H1 (cell line): ENCODE results near the gene MDFI. TPM values are rescaled to one million over a fixed set of nuclear protein-coding genes. Genes with fewer than 3 reads are reported as not detected.

Source experiments
- CTCF ChIP-seq, 3 experiments: IDR thresholded peaks; 1 replicate in 2 of 3; 2 replicates in 1 of 3; pipeline versions ENCODE4 v1.5.1 to v1.6.1; 2011; ENCODE audit warnings: low read length in 3 of 3, mild to moderate bottlenecking in 3 of 3, inconsistent platforms in 2 of 3, low read depth in 1 of 3, moderate library complexity in 1 of 3; ENCODE audit not compliant: insufficient read depth in 1 of 3; ENCODE audit errors: control extremely low read depth in 1 of 3
- polyA plus RNA-seq, 7 experiments: library from polyadenylated mRNA; depleted of rRNA in 3 of 7; stranded (reverse) in 5 of 7; unstranded in 2 of 7; fragments of >200 nt in 5 of 7; fragments of 200-250 nt in 2 of 7; gene quantifications; 1 replicate in 5 of 7; 2 replicates in 1 of 7; 4 replicates in 1 of 7; pipeline versions ENCODE4 v1.2.1 to v1.2.3, GENCODE V29; 2011 to 2013; ENCODE audit warnings: missing spikeins in 2 of 7, mixed read lengths in 2 of 7
- total RNA-seq: library from RNA; stranded (reverse); fragmentation: NEBNext Ultra II Directional; extraction: Animal tissue kit (Norgen Biotek cat#: 25700); gene quantifications from 2 replicates; pipeline ENCODE4 v1.2.1, GENCODE V29; 2021

The MDFI gene
- total and polyA plus RNA-seq, 2 of the 8 experiments (the other 6 are each of a cell fraction or from before 2014, with no cell fraction given) = 41.0 to 65.6 TPM

GRCh38 chr6:41595166-41595565 lies 43.1 kb upstream of the MDFI start (continued):
- TF ChIP-seq CTCF (IDR thresholded peaks at IDR 0.05; ENCODE audit: control extremely low read depth in 1 of 3, insufficient read depth in 1 of 3, low read depth in 1 of 3, low read length in 3 of 3) = no peak
